ENCODE results near the gene DPP6. TPM values are rescaled to one million over a fixed set of nuclear protein-coding genes. Genes with fewer than 3 reads are reported as not detected.

The DPP6 gene
- total RNA-seq, 2 experiments from 2014 or later = not detected

DNA sequence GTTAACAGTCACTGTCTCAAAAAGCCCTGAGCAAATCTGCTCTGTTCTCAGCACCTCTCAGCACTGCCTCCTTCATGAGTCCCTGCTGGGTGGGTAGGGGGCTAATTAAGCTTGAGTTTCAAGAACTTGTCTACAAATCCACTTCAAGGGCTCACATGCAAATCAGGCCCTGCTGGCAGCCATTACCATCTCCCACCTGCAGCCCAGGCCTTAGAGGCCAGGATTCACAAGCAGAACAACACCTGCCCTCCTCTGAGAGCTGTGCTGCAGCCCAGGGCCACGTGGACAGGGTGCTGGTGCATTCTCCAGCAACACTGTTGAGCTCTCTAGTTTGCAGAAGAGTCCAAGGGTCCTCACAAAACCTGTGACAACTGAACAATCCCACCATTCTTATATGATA is 119.2 kb downstream of the DPP6 start:
- TF ChIP-seq, protein P1, sequence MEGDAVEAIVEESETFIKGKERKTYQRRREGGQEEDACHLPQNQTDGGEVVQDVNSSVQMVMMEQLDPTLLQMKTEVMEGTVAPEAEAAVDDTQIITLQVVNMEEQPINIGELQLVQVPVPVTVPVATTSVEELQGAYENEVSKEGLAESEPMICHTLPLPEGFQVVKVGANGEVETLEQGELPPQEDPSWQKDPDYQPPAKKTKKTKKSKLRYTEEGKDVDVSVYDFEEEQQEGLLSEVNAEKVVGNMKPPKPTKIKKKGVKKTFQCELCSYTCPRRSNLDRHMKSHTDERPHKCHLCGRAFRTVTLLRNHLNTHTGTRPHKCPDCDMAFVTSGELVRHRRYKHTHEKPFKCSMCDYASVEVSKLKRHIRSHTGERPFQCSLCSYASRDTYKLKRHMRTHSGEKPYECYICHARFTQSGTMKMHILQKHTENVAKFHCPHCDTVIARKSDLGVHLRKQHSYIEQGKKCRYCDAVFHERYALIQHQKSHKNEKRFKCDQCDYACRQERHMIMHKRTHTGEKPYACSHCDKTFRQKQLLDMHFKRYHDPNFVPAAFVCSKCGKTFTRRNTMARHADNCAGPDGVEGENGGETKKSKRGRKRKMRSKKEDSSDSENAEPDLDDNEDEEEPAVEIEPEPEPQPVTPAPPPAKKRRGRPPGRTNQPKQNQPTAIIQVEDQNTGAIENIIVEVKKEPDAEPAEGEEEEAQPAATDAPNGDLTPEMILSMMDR (conservative IDR thresholded peaks at IDR 0.05; ENCODE audit: low read length) = no peak
- TF ChIP-seq EZH2phosphoT487 (IDR thresholded peaks at IDR 0.05; ENCODE audit: borderline replicate concordance, low read depth, low read length) = no peak
- Histone ChIP-seq H3K79me2 (ENCODE audit: insufficient read depth, low read depth, low read length) (no peaks in the 10 kb centered on the region), H2AFZ (ENCODE audit: low read length) (no peak overlapping the region), H3K36me3 (ENCODE audit: insufficient read depth, low read length) (no peaks in the 10 kb centered on the region), H3K4me1 (ENCODE audit: insufficient read depth, low read length, poor library complexity, severe bottlenecking) (no peaks in the 10 kb centered on the region), H3K4me2 (ENCODE audit: low read length) (no peak overlapping the region), H3K9me3 (ENCODE audit: low read length) (no peaks in the 10 kb centered on the region), H3K27ac (ENCODE audit: low read depth, low read length, poor library complexity, severe bottlenecking) (no peak overlapping the region), H3K9me2 (ENCODE audit: insufficient read depth, low read length) (no peaks in the 10 kb centered on the region), H4K20me1 (ENCODE audit: insufficient read depth, low read length) (no peaks in the 10 kb centered on the region), H3K4me3 (ENCODE audit: low read depth, low read length, poor library complexity, severe bottlenecking) (no peak overlapping the region)
- no peak for DNase-seq (ENCODE audit: low spot score)
- CTCF ChIA-PET (ENCODE audit: unreplicated experiment) = no interaction called here
- no TSS peak for BruUV-seq (replicated peaks)
- intact Hi-C loops (cut with micrococcal nuclease; ENCODE audit: unreplicated experiment) = no loop called here
- POLR2A ChIA-PET = no interaction called here

- H3K9me2 ChIP-seq (ENCODE audit: insufficient read depth, low read length) = no peaks in the 10 kb centered on the region
- no peaks in the 10 kb centered on the region for H3K9me3 ChIP-seq (ENCODE audit: low read length)
- intact Hi-C loops (cut with micrococcal nuclease; ENCODE audit: unreplicated experiment) = no loop called here
- no peak overlapping the region for H3K4me3 ChIP-seq (ENCODE audit: low read depth, low read length, poor library complexity, severe bottlenecking)
- no peak for DNase-seq (ENCODE audit: low spot score)
- H3K27ac ChIP-seq (ENCODE audit: low read depth, low read length, poor library complexity, severe bottlenecking) = no peak overlapping the region
- TF ChIP-seq, protein P1 (conservative IDR thresholded peaks at IDR 0.05; ENCODE audit: low read length) = no peak
- no peak for TF ChIP-seq EZH2phosphoT487 (IDR thresholded peaks at IDR 0.05; ENCODE audit: borderline replicate concordance, low read depth, low read length)
- H2AFZ ChIP-seq (ENCODE audit: low read length) = no peak overlapping the region
- CTCF ChIA-PET (ENCODE audit: unreplicated experiment) = no interaction called here
- no TSS peak for BruUV-seq (replicated peaks)
- H3K4me2 ChIP-seq (ENCODE audit: low read length) = no peak overlapping the region
- no peaks in the 10 kb centered on the region for H3K79me2 ChIP-seq (ENCODE audit: insufficient read depth, low read depth, low read length)
- H3K4me1 ChIP-seq (ENCODE audit: insufficient read depth, low read length, poor library complexity, severe bottlenecking) = no peaks in the 10 kb centered on the region
- POLR2A ChIA-PET = interaction anchor here (0.5 kb wide), 1 partner anchor 161 kb away, joined by 5 read pairs; no protein-coding TSS in a partner anchor
- H4K20me1 ChIP-seq (ENCODE audit: insufficient read depth, low read length) = no peaks in the 10 kb centered on the region
- no peaks in the 10 kb centered on the region for H3K36me3 ChIP-seq (ENCODE audit: insufficient read depth, low read length)
These were observed 120.0 kb downstream of the DPP6 start for GRCh38 chr7:154172236-154172635.

DNA sequence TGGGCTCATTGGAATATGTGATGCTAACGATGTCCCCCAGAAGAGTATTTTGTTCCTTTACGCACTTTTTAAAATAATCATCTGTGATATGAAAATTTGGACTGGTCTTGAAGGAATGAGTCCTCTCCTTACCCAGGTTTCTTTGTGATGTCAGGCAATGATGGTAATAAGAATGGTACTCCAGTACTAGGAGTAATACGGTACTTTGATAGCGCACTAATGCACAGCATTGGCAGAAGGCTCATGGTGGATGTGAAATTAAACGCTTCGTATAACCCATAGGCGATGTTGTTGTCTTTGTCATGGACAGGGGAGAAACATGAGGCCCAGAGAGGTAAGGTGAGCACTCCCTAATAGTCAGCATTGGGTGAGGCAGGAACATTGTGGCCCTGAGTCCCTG is 125.4 kb downstream of the DPP6 start:
- Histone ChIP-seq H3K9me3 (ENCODE audit: low read length) (no peaks in the 10 kb centered on the region), H3K4me2 (ENCODE audit: low read length) (no peak overlapping the region), H3K9me2 (ENCODE audit: insufficient read depth, low read length) (no peaks in the 10 kb centered on the region), H3K4me1 (ENCODE audit: insufficient read depth, low read length, poor library complexity, severe bottlenecking) (no peaks in the 10 kb centered on the region), H3K36me3 (ENCODE audit: insufficient read depth, low read length) (no peaks in the 10 kb centered on the region), H4K20me1 (ENCODE audit: insufficient read depth, low read length) (no peaks in the 10 kb centered on the region), H3K79me2 (ENCODE audit: insufficient read depth, low read depth, low read length) (no peaks in the 10 kb centered on the region), H2AFZ (ENCODE audit: low read length) (no peak overlapping the region), H3K4me3 (ENCODE audit: low read depth, low read length, poor library complexity, severe bottlenecking) (no peak overlapping the region), H3K27ac (ENCODE audit: low read depth, low read length, poor library complexity, severe bottlenecking) (no peak overlapping the region)
- intact Hi-C loops (cut with micrococcal nuclease; ENCODE audit: unreplicated experiment) = no loop called here
- ChIA-PET POLR2A (no interaction called here), CTCF (ENCODE audit: unreplicated experiment) (no interaction called here)
- no peak for DNase-seq (ENCODE audit: low spot score)
- TF ChIP-seq EZH2phosphoT487 (IDR thresholded peaks at IDR 0.05; ENCODE audit: borderline replicate concordance, low read depth, low read length) = no peak
- TF ChIP-seq, protein P1 (conservative IDR thresholded peaks at IDR 0.05; ENCODE audit: low read length) = no peak
- no TSS peak for BruUV-seq (replicated peaks)
